Measurements from ENCODE around the gene PTPN3. TPM values are rescaled to one million over a fixed set of nuclear protein-coding genes. Genes with fewer than 3 reads are reported as not detected.

Gene PTPN3
- polyA plus RNA-seq, 3 donors = not detected

- H3K27me3 Mint-ChIP-seq (ENCODE audit: low read depth in 3 of 3) = peaks cover 57 to 73% (median 62%) of the 10 kb centered on the region in 3 donors
- 66% methylated on average over 2 of the region's 5 CpGs for WGBS (ENCODE audit: insufficient coverage)
- no peak overlapping the region for H3K27ac Mint-ChIP-seq
These were observed 15.7 kb downstream of the PTPN3 start for GRCh38 chr9:109482391-109482916.

GRCh38 chr9:109481856-109482255 lies 16.3 kb downstream of the PTPN3 start:
- Histone ChIP-seq H3K79me2 (ENCODE audit: insufficient read depth, low read length) (no peaks in the 10 kb centered on the region), H3K9ac (ENCODE audit: insufficient read depth, low read length, poor library complexity, severe bottlenecking) (no peak overlapping the region), H3K4me2 (replicated peaks; ENCODE audit: extremely low read depth, low read length, poor library complexity, severe bottlenecking) (no peak overlapping the region), H3K4me1 (ENCODE audit: control insufficient read depth in 1 of 2, insufficient read depth in 2 of 2, low read length in 2 of 2) (no peaks in the 10 kb centered on the region), H3K27me3 (ENCODE audit: control insufficient read depth in 2 of 2, insufficient read depth in 2 of 2, low read length in 2 of 2) (peaks cover 8 to 51% of the 10 kb centered on the region in 2 donors), H3K36me3 (replicated peaks in 1 of 2; ENCODE audit: control insufficient read depth in 1 of 2, insufficient read depth in 2 of 2, low read length in 2 of 2) (no peaks in the 10 kb centered on the region), H2AFZ (ENCODE audit: insufficient read depth, low read depth, low read length, poor library complexity, severe bottlenecking) (no peak overlapping the region), H3K27ac (ENCODE audit: low read depth in 1 of 2, low read length in 2 of 2) (no peak overlapping the region), H3K9me3 (replicated peaks in 1 of 2; ENCODE audit: control insufficient read depth in 1 of 2, insufficient read depth in 1 of 2, low read length in 2 of 2) (no peaks in the 10 kb centered on the region), H4K20me1 (ENCODE audit: insufficient read depth, low read length) (no peaks in the 10 kb centered on the region), H3K4me3 (replicated peaks in 1 of 3; ENCODE audit: low read depth in 2 of 3, low read length in 3 of 3) (no peak overlapping the region)
- Mint-ChIP-seq H3K4me3 (no peak overlapping the region), H3K4me1 (no peaks in the 10 kb centered on the region), H3K9me3 (peaks cover 0 to 3% (median 0%) of the 10 kb centered on the region in 7 donors), H3K27ac (no peak overlapping the region), H3K36me3 (no peaks in the 10 kb centered on the region), H3K27me3 (ENCODE audit: low read depth in 3 of 3) (peaks cover 59 to 72% (median 67%) of the 10 kb centered on the region in 3 donors)
- 75% methylated on average over 1 of the region's 7 CpGs for WGBS (ENCODE audit: insufficient coverage)
- intact Hi-C loops (cut with micrococcal nuclease) = no loop called here
- no peak for DNase-seq
- TF ChIP-seq CTCF (IDR thresholded peaks at IDR 0.05) = no peak

More at GRCh38 chr9:109482391-109482916, 15.7 kb downstream of the PTPN3 start:
- TF ChIP-seq CTCF (IDR thresholded peaks at IDR 0.05) = no peak
- no peaks in the 10 kb centered on the region for H3K79me2 ChIP-seq (ENCODE audit: insufficient read depth, low read length)
- H3K9me3 ChIP-seq (replicated peaks in 1 of 2; ENCODE audit: control insufficient read depth in 1 of 2, insufficient read depth in 1 of 2, low read length in 2 of 2) = no peaks in the 10 kb centered on the region
- no peak overlapping the region for H2AFZ ChIP-seq (ENCODE audit: insufficient read depth, low read depth, low read length, poor library complexity, severe bottlenecking)
- H3K4me3 ChIP-seq (replicated peaks in 1 of 3; ENCODE audit: low read depth in 2 of 3, low read length in 3 of 3) = no peak overlapping the region
- H3K9me3 Mint-ChIP-seq = peaks cover 0 to 4% (median 0%) of the 10 kb centered on the region in 7 donors
- H3K9ac ChIP-seq (ENCODE audit: insufficient read depth, low read length, poor library complexity, severe bottlenecking) = no peak overlapping the region
- no peak overlapping the region for H3K4me2 ChIP-seq (replicated peaks; ENCODE audit: extremely low read depth, low read length, poor library complexity, severe bottlenecking)
- no peak overlapping the region for H3K4me3 Mint-ChIP-seq
- intact Hi-C loops (cut with micrococcal nuclease) = no loop called here
- no peak overlapping the region for H3K27ac ChIP-seq (ENCODE audit: low read depth in 1 of 2, low read length in 2 of 2)
- H4K20me1 ChIP-seq (ENCODE audit: insufficient read depth, low read length) = no peaks in the 10 kb centered on the region
- no peaks in the 10 kb centered on the region for H3K36me3 Mint-ChIP-seq
- no peak for DNase-seq
- H3K27me3 ChIP-seq (ENCODE audit: control insufficient read depth in 2 of 2, insufficient read depth in 2 of 2, low read length in 2 of 2) = peaks cover 5 to 45% of the 10 kb centered on the region in 2 donors
- H3K4me1 ChIP-seq (ENCODE audit: control insufficient read depth in 1 of 2, insufficient read depth in 2 of 2, low read length in 2 of 2) = no peaks in the 10 kb centered on the region
- no peaks in the 10 kb centered on the region for H3K36me3 ChIP-seq (replicated peaks in 1 of 2; ENCODE audit: control insufficient read depth in 1 of 2, insufficient read depth in 2 of 2, low read length in 2 of 2)
- no peaks in the 10 kb centered on the region for H3K4me1 Mint-ChIP-seq

All from CD14-positive monocyte (primary cell).